ENCODE results near the gene MAST2.

GRCh38 chr1:45765999-45766792 lies 37.2 kb upstream of the MAST2 start:
- no peak for TF ChIP-seq POLR2A (IDR thresholded peaks at IDR 0.05)
- TF ChIP-seq CTCF (IDR thresholded peaks at IDR 0.05), result no peak
- no peak for TF ChIP-seq POLR2AphosphoS5 (IDR thresholded peaks at IDR 0.05)

Data from breast epithelium (tissue), 3 donors.